Peyer's patch (tissue), 4 donors: ENCODE measurements around the gene OSBPL9.
"Not testable (repeated sequence)": the region's sequence is repeated elsewhere in the genome, so short reads cannot be mapped to it uniquely, and the experiment has no call there.

Experiments
- POLR2A ChIP-seq, 2 donors: fragments of 450-650 bp; IDR thresholded peaks; one replicate each; pipeline ENCODE4 v1.5.1; 2017; ENCODE audit warnings: antibody characterized with exemption in 2 of 2, mild to moderate bottlenecking in 2 of 2, moderate library complexity in 2 of 2
- TF ChIP-seq, protein P1 (sequence below), 6 experiments: fragments of 450-650 bp in 4 of 6; fragments of 200-600 bp in 2 of 6; sonication (generic) in 1 of 6; IDR thresholded peaks; one replicate each; pipeline ENCODE4 v1.5.1; 2017 to 2019; ENCODE audit warnings: antibody characterized with exemption in 6 of 6, mild to moderate bottlenecking in 3 of 6, moderate library complexity in 1 of 6

DNA sequence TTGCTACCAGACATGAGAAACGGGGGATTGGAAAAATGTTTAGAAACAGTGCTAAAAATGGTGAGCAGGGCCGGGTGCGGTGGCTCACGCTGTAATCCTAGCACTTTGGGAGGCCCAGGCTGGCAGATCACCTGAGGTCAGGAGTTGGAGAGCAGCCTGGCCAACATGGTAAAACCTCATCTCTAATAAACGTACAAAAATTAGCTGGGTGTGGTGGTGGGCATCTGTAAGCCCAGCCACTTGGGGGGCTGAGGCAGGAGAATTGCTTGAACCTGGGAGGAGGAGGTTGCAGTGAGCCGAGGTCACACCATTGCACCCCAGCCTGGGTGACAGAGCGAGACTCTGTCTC lies 116.5 kb downstream of the OSBPL9 start:
- TF ChIP-seq, protein P1, sequence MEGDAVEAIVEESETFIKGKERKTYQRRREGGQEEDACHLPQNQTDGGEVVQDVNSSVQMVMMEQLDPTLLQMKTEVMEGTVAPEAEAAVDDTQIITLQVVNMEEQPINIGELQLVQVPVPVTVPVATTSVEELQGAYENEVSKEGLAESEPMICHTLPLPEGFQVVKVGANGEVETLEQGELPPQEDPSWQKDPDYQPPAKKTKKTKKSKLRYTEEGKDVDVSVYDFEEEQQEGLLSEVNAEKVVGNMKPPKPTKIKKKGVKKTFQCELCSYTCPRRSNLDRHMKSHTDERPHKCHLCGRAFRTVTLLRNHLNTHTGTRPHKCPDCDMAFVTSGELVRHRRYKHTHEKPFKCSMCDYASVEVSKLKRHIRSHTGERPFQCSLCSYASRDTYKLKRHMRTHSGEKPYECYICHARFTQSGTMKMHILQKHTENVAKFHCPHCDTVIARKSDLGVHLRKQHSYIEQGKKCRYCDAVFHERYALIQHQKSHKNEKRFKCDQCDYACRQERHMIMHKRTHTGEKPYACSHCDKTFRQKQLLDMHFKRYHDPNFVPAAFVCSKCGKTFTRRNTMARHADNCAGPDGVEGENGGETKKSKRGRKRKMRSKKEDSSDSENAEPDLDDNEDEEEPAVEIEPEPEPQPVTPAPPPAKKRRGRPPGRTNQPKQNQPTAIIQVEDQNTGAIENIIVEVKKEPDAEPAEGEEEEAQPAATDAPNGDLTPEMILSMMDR (IDR thresholded peaks at IDR 0.05) = not testable (repeated sequence)
- not testable (repeated sequence) for TF ChIP-seq POLR2A (IDR thresholded peaks at IDR 0.05)
